Measurements from ENCODE around the gene ROCK2. TPM values are rescaled to one million over a fixed set of nuclear protein-coding genes. Genes with fewer than 3 reads are reported as not detected.
A peak's percentile ranks its signal among the peaks of the same experiment; 100 is the strongest.

The ROCK2 gene
- total and polyA plus RNA-seq, 9 of the 15 experiments (the other 6 are each of a cell fraction or from before 2014, with no cell fraction given) = 4.9 to 30.6 (median 14.3) TPM

- peak; percentile 73 for TF ChIP-seq RBBP5 (IDR thresholded peaks at IDR 0.05; ENCODE audit: borderline replicate concordance, insufficient read depth, low read length, poor library complexity, severe bottlenecking)
- TF ChIP-seq VEZF1 (CRISPR knock-in tag; IDR thresholded peaks at IDR 0.05) = peak; percentile 73
- no peak for TF ChIP-seq ZNF395 (CRISPR knock-in tag; IDR thresholded peaks at IDR 0.05)
- no peak for TF ChIP-seq ASH1L (IDR thresholded peaks at IDR 0.05; ENCODE audit: borderline replicate concordance, low read depth, partially characterized antibody)
- TF ChIP-seq PHF20 (IDR thresholded peaks at IDR 0.05; ENCODE audit: partially characterized antibody) = peak; percentile 44
- TF ChIP-seq RBFOX2 (IDR thresholded peaks at IDR 0.05; ENCODE audit: low read depth, low read length) = peak; percentile 75
- TF ChIP-seq ESRRA (IDR thresholded peaks at IDR 0.05; ENCODE audit: borderline replicate concordance, low read depth) = 0 out of 2 replicates have a peak, but pooled peaks have one; percentile 17
- no peak for TF ChIP-seq EGR1 (conservative IDR thresholded peaks at IDR 0.05)
- TF ChIP-seq POLR2A (conservative IDR thresholded peaks at IDR 0.05) = peak; percentile 61
- peak; percentile 18; the same call in 1 of the 2 replicates for TF ChIP-seq ZNF263 (CRISPR knock-in tag; IDR thresholded peaks at IDR 0.05; ENCODE audit: borderline replicate concordance)
- TF ChIP-seq CBX8 (IDR thresholded peaks at IDR 0.05; ENCODE audit: borderline replicate concordance, extremely low read depth, low read depth, low read length, poor library complexity, severe bottlenecking) = no peak
- peak; percentile 61 for TF ChIP-seq HNRNPLL (IDR thresholded peaks at IDR 0.05; ENCODE audit: low read depth, low read length, poor library complexity, severe bottlenecking)
- TF ChIP-seq SAFB (IDR thresholded peaks at IDR 0.05; ENCODE audit: borderline replicate concordance, low read depth, low read length) = peak; percentile 51; the same call in 1 of the 2 replicates
These were observed 188.9 kb downstream of the ROCK2 start, which contains the start of gene SLC66A3 (continued) for GRCh38 chr2:11155381-11156035.
